ENCODE data around the gene TIGAR.
A peak's percentile ranks its signal among the peaks of the same experiment; 100 is the strongest.

The TIGAR gene

DNA sequence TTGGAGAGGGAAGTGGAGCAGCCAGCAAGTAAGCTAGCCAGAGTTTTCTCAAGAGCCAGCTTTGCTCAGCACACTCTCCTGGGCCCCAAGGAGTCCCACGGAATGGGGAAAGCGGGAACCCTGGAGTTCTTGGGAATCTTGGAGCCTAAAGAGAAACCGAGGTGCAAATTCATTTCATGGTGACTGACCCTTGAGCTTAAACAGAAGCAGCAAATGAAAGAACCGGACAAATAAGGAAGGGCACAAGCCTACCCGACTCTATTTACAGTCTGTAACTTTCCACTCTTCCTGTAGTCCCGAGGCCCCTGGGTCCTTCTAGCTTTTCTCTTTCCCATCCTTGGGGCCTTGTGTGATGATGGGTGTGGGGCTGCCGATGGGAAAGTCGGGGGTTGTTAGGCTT, 18.1 kb upstream of the TIGAR start:
- Histone ChIP-seq H3K27me3 (ENCODE audit: insufficient read depth, low read length, poor library complexity, severe bottlenecking) (no peaks in the 10 kb centered on the region), H3K4me2 (ENCODE audit: low read depth, low read length, poor library complexity, severe bottlenecking) (no peak overlapping the region), H3K4me1 (ENCODE audit: insufficient read depth, low read length, poor library complexity, severe bottlenecking) (no peaks in the 10 kb centered on the region), H3F3A (ENCODE audit: low read depth) (no peaks in the 10 kb centered on the region), H3K4me3 (ENCODE audit: low read length, poor library complexity, severe bottlenecking) (no peak overlapping the region), H3K36me3 (ENCODE audit: insufficient read depth, low read length) (no peaks in the 10 kb centered on the region; the same call in 1 of the 2 replicates), H4K20me1 (ENCODE audit: insufficient read depth, low read length, poor library complexity, severe bottlenecking) (no peaks in the 10 kb centered on the region), H3K79me2 (ENCODE audit: insufficient read depth, low read length) (no peaks in the 10 kb centered on the region), H2AFZ (ENCODE audit: low read length) (no peak overlapping the region), H3K9me2 (replicated peaks; ENCODE audit: low read depth, low read length) (no peaks in the 10 kb centered on the region), H3K9ac (ENCODE audit: low read depth, low read length, poor library complexity, severe bottlenecking) (no peak overlapping the region), H3K9me3 (ENCODE audit: insufficient read depth, low read depth, low read length) (no peaks in the 10 kb centered on the region)
- no peak for TF ChIP-seq EZH2phosphoT487 (IDR thresholded peaks at IDR 0.05; ENCODE audit: borderline replicate concordance)
- TF ChIP-seq, protein P1, sequence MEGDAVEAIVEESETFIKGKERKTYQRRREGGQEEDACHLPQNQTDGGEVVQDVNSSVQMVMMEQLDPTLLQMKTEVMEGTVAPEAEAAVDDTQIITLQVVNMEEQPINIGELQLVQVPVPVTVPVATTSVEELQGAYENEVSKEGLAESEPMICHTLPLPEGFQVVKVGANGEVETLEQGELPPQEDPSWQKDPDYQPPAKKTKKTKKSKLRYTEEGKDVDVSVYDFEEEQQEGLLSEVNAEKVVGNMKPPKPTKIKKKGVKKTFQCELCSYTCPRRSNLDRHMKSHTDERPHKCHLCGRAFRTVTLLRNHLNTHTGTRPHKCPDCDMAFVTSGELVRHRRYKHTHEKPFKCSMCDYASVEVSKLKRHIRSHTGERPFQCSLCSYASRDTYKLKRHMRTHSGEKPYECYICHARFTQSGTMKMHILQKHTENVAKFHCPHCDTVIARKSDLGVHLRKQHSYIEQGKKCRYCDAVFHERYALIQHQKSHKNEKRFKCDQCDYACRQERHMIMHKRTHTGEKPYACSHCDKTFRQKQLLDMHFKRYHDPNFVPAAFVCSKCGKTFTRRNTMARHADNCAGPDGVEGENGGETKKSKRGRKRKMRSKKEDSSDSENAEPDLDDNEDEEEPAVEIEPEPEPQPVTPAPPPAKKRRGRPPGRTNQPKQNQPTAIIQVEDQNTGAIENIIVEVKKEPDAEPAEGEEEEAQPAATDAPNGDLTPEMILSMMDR (conservative IDR thresholded peaks at IDR 0.05; ENCODE audit: low read length) = no peak

DNA sequence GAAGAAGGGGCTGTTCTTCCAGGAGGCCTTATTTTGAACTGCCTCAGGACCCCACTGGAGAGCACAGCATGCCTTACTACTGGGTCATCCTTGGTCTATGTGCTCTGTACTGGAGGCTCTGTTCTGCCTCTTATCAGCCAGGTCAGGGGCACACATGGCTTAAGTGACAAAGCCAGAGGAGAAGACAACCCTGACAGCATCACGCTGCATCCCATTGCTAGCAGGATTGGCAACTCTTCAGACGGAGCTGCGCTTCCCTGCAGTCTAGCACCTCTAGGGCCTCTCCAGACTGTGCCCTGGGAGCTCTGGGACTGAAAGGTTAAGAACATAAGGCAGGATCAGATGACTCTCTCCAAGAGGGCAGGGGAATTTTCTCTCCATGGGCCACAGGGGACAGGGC, 17.3 kb upstream of the TIGAR start:
- H3K4me2 ChIP-seq (ENCODE audit: low read depth, low read length, poor library complexity, severe bottlenecking) = no peak overlapping the region
- H3K4me3 ChIP-seq (ENCODE audit: low read length, poor library complexity, severe bottlenecking) = no peak overlapping the region
- no peaks in the 10 kb centered on the region for H3K9me2 ChIP-seq (replicated peaks; ENCODE audit: low read depth, low read length)
- no peaks in the 10 kb centered on the region for H3F3A ChIP-seq (ENCODE audit: low read depth)
- no peaks in the 10 kb centered on the region; the same call in 1 of the 2 replicates for H3K36me3 ChIP-seq (ENCODE audit: insufficient read depth, low read length)
- H3K9ac ChIP-seq (ENCODE audit: low read depth, low read length, poor library complexity, severe bottlenecking) = no peak overlapping the region
- H3K4me1 ChIP-seq (ENCODE audit: insufficient read depth, low read length, poor library complexity, severe bottlenecking) = no peaks in the 10 kb centered on the region
- TF ChIP-seq, protein P1 (conservative IDR thresholded peaks at IDR 0.05; ENCODE audit: low read length) = no peak
- TF ChIP-seq EZH2phosphoT487 (IDR thresholded peaks at IDR 0.05; ENCODE audit: borderline replicate concordance) = no peak
- H4K20me1 ChIP-seq (ENCODE audit: insufficient read depth, low read length, poor library complexity, severe bottlenecking) = no peaks in the 10 kb centered on the region
- no peaks in the 10 kb centered on the region for H3K27me3 ChIP-seq (ENCODE audit: insufficient read depth, low read length, poor library complexity, severe bottlenecking)
- no peaks in the 10 kb centered on the region for H3K9me3 ChIP-seq (ENCODE audit: insufficient read depth, low read depth, low read length)
- no peaks in the 10 kb centered on the region for H3K79me2 ChIP-seq (ENCODE audit: insufficient read depth, low read length)
- H2AFZ ChIP-seq (ENCODE audit: low read length) = no peak overlapping the region

DNA sequence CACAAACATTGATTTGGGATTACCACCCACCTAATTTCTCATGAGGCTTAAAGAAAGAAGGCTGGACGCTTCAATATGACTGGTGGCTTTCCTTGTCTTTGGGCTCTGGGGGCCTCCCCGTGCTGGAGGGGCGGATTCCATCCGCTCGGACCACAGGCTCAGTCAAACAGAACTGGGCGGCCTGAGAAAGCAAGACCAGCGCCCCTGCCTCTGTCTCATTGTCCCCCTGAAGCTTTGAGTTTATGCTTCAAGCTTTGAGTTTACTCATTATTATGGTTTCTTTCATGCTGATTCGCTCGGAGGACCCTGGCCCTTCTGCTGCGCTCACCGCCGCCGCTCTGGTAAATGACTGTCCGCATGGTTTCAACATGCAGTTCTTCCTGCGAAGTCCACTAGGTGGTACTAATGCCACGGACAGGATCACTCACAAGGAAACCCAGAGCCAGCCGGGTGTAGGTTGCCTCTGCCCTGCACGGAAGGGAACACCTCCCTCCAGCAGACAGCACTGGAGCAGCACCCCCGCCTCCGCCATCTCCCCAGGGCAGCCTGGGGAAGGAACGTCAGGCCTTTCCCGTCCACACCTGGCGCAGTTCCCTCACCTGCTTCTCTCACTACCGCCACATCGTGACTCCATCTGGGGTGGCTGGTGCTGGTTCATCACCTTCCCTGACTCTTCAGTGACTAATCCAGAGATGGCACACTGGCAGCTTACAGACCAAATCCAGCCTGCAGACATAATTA, 13.2 kb upstream of the TIGAR start:
- no peak overlapping the region for H3K4me2 ChIP-seq (ENCODE audit: low read depth, low read length, poor library complexity, severe bottlenecking)
- no peak overlapping the region for H3K9ac ChIP-seq (ENCODE audit: low read depth, low read length, poor library complexity, severe bottlenecking)
- no peaks in the 10 kb centered on the region for H3K4me1 ChIP-seq (ENCODE audit: insufficient read depth, low read length, poor library complexity, severe bottlenecking)
- no peaks in the 10 kb centered on the region; the same call in 1 of the 2 replicates for H3K36me3 ChIP-seq (ENCODE audit: insufficient read depth, low read length)
- no peak overlapping the region for H3K4me3 ChIP-seq (ENCODE audit: low read length, poor library complexity, severe bottlenecking)
- no peaks in the 10 kb centered on the region for H3K9me3 ChIP-seq (ENCODE audit: insufficient read depth, low read depth, low read length)
- no peaks in the 10 kb centered on the region for H3F3A ChIP-seq (ENCODE audit: low read depth)
- no peaks in the 10 kb centered on the region for H3K79me2 ChIP-seq (ENCODE audit: insufficient read depth, low read length)
- no peak for TF ChIP-seq EZH2phosphoT487 (IDR thresholded peaks at IDR 0.05; ENCODE audit: borderline replicate concordance)
- TF ChIP-seq, protein P1 (conservative IDR thresholded peaks at IDR 0.05; ENCODE audit: low read length) = peak; percentile 45; the same call in 1 of the 2 replicates
- no peak overlapping the region for H2AFZ ChIP-seq (ENCODE audit: low read length)
- H3K27me3 ChIP-seq (ENCODE audit: insufficient read depth, low read length, poor library complexity, severe bottlenecking) = no peaks in the 10 kb centered on the region
- no peaks in the 10 kb centered on the region for H4K20me1 ChIP-seq (ENCODE audit: insufficient read depth, low read length, poor library complexity, severe bottlenecking)
- H3K9me2 ChIP-seq (replicated peaks; ENCODE audit: low read depth, low read length) = no peaks in the 10 kb centered on the region
